Measurements from ENCODE around the gene RIOX2. TPM values are rescaled to one million over a fixed set of nuclear protein-coding genes. Genes with fewer than 3 reads are reported as not detected.
"Not testable (repeated sequence)": the region's sequence is repeated elsewhere in the genome, so short reads cannot be mapped to it uniquely, and the experiment has no call there.

Gene RIOX2
- total RNA-seq = 9.5 TPM
- long read RNA-seq, transcript RIOX2-203 (10 exons, 2,341 nt) = major isoform, 23 of 38 reads
- long read RNA-seq, partial matches to known transcripts = 4 of 38 reads
- long read RNA-seq, other reads (novel, unspliced or antisense) = 11 of 38 reads

DNA sequence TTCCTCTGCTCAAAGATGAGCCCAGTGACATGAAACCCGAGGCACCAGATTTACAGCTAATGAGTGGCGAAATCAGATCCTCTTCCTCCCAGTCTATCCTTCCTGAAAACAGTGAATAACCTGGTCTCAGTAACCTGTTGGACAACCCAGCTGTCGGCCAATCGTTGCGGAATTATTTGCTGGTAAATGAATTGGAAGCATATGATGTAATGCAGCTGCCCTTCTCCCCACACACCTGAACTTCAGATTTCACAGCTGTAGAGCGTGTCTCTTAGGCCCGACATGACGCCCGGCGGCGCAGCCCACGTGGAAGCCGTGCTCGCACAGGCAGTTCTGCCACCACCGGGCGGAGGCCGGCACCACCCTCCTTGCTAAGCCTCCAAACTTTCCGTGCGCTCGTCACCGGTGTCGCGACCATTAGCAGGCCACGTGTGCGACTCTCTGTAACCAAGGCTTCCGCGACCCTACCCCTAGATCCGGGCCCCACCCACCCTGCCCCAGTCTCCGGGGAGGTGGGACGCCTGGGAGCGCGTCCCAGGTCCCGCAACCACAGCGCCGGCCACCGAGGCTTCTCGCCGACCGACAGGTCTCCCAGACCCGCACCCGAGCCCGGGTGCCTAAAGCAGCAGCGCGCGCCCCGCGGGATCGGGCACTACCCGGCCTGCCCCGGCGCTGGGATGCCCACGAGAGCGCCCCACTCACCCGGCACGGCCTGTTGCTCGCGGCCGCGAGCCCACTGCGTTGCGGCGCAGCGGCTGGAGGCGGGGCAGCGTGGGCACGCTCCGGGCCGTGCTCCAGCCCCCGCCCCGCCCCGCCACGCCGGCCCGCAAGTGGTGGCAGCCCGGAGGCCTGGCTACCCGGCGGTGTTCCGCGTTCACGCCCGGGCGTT is at the start of gene RIOX2:
TSS of gene RIOX2 (minus strand) at position 753 of the 889 bp plus-strand sequence. CDS start 4,838 bp downstream, outside the sequence.
- ATAC-seq (ENCODE audit: poor library complexity) (peak; percentile 99), DNase-seq (peak; percentile 87)
- intact Hi-C loops (cut with DNase I) = no loop called here

GRCh38 chr3:98020412-98020811 is 48.2 kb upstream of the RIOX2 start:
- no peak for DNase-seq
- ATAC-seq (ENCODE audit: poor library complexity) = no peak
- intact Hi-C loops (cut with DNase I) = no loop called here

DNA sequence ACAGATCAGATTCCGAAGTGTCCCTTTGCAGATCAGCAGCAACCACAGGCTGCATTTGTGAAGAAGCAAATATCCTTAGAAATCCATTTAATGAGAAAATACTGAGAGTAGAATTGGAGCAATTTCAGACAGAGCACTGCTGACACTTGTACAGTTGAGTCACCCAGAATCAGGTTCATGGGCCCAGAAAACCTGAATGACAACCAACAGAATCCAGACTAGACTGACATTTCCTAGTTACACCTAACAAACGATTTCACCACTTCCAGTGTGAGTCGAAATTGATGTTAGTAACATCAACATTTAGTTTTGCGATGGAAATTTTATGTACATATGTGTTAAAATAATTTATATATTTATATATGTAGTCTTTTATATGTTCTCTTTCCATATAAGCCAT is 46.1 kb upstream of the RIOX2 start:
- ATAC-seq (ENCODE audit: poor library complexity) (no peak), DNase-seq (no peak)
- intact Hi-C loops (cut with DNase I) = no loop called here

DNA sequence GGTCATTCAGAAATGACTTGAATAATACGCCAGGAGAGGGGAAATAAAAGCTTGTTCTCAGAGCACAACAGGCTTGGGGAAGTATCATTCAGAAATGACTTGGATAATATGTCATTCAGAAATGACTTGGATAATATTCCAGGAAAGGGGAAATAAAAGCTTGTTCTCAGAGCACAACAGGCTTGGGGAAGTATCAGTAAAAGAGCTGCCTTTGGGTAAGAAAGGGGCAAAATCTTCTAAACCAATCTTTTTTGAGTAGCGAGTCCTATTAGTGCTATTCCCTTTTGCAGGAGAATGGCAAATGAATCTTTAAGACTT is 42.0 kb upstream of the RIOX2 start:
- ATAC-seq (ENCODE audit: poor library complexity) = no peak
- intact Hi-C loops (cut with DNase I) = no loop called here

DNA sequence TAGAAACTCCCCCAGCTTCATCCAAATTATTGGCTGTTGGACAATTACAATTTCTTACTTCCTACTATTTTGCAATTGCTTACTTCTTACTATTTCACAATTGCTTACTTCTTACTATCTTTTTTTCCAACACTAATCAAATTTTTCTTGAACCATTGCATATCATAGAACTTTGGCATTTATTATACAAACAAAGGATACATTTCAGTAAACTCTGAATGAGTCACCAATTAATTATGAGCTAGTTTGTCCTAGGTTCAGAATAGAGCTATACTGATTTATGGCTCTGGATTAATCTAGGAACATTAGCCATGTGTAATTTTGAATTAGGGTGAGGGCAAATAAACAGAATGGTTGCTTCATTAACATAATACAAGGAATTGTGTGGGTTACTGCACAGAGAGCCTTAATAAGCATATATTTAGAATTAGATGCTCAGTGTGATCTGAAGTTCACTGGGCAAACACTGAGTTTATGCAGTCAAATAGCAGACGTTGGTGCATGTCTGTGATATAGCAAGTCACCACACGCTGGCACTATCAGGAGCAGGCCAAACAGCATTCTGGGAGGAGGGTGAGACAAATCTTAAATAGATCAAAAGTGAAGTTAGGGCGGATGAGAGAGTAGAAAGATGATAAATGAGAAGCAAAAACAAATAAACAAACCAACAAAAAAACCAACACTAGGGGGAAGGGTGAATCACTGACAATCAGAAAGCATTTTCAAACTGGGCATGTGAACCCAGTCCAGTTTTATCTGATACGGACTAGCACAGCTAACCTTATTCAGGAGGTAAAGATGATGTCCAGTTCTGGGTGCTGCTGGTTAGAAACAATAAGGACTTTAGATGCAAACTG is 41.4 kb upstream of the RIOX2 start:
- intact Hi-C loops (cut with DNase I) = no loop called here
- DNase-seq = no peak
- ATAC-seq (ENCODE audit: poor library complexity) = peak; percentile 60

More for the DNA sequence above, 42.0 kb upstream of the RIOX2 start:
- DNase-seq = no peak

GRCh38 chr3:98012979-98013378 is 40.7 kb upstream of the RIOX2 start:
- no peak for DNase-seq
- intact Hi-C loops (cut with DNase I) = no loop called here
- peak; percentile 86 for ATAC-seq (ENCODE audit: poor library complexity)

GRCh38 chr3:98010883-98011449 is 38.7 kb upstream of the RIOX2 start:
- ATAC-seq (ENCODE audit: poor library complexity); DNase-seq; intact Hi-C loops (cut with DNase I): not testable (repeated sequence)

DNA sequence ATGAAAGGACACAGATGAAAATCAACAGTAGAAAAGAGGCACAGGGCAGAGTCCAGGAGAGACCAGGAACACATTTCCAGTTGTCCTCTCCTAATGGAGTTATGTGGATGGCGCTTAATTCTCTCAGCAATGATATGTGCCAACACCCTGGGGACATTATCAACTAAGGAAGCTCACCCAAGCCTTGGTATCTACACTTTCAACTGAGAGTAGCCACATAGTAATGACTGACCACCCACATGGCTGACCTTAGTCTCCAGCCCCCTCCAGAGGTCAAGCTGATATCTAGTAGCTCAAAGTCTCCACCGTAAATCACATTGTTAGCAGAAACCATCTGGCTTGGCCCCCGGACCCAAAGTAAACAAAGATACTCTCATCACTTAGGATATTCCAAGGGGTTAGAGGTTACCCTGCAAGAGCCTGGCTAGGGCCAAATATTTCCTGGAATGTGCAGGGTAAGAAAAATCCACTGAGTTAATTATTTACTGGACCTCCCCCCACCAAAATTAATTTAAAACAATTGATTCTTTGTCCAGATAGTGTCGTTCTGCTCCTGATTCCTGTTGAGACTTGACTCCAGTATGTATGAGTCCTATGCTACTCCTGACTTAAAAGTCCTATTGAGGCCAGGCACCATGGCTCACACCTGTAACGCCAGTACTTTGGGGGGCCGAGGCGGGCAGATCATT is 38.1 kb upstream of the RIOX2 start:
- ATAC-seq (ENCODE audit: poor library complexity) = no peak
- intact Hi-C loops (cut with DNase I) = no loop called here

GRCh38 chr3:98008855-98009254 is 36.6 kb upstream of the RIOX2 start:
- intact Hi-C loops (cut with DNase I) = no loop called here
- no peak for ATAC-seq (ENCODE audit: poor library complexity)
- DNase-seq = no peak

More for the DNA sequence above, 38.1 kb upstream of the RIOX2 start:
- DNase-seq = no peak

- ATAC-seq (ENCODE audit: poor library complexity) (no peak), DNase-seq (no peak)
- intact Hi-C loops (cut with DNase I) = no loop called here
These were observed 33.2 kb upstream of the RIOX2 start for GRCh38 chr3:98005438-98005837.

DNA sequence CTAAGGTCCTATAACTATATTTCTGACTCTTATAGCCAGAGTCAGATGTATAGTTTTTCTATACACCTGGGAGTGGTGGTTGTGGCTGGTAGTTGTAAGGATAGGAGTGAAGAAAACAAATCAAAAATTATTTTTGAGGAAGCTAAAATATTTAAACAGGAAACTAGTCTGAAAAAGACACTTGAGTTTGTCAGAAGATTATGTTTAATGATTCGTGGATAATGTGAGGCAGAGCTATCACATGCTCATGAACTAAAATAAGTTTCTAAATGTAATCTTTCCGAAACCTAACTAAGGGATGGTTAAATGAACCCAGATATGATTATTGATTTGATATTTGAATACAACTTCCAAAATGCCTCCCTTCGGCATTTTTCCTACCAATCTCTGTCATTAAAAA is 32.5 kb upstream of the RIOX2 start:
- DNase-seq (no peak), ATAC-seq (ENCODE audit: poor library complexity) (no peak)
- intact Hi-C loops (cut with DNase I) = no loop called here

DNA sequence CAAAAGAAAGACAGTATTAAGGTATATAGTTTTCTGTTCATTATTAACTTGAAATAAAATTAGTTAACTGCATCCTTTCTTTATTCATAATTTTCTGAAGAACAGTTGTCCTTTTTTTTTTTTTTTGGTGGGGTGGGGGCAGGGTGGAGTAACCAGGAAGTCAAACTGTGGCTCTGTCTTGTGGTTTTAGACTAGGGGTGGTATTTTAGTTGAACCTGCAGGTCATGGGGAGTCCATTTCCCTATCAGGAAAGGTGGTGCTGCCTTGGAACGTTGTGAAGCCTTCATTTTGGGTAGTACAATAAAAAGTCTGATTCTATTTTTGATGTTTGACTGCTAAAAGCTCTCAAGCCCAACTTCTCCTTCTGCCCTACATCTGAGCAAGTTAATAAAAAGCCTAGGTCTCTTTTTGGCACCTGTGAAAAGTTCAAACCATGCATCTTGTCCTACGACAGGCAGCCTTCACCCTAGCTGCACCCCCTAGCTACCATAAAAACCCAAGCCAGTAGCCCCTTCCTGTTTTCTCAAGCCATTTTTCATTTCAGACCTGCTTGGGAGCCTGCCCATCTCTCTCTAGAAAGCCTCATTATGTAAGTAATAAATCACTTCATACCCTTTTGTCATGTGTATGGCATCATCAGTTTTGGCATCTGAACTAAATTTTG is 31.2 kb upstream of the RIOX2 start:
- ATAC-seq (ENCODE audit: poor library complexity) = no peak
- DNase-seq = no peak
- intact Hi-C loops (cut with DNase I) = no loop called here

GRCh38 chr3:98002717-98003116 is 30.5 kb upstream of the RIOX2 start:
- ATAC-seq (ENCODE audit: poor library complexity) (no peak), DNase-seq (no peak)
- intact Hi-C loops (cut with DNase I) = no loop called here

- intact Hi-C loops (cut with DNase I) = no loop called here
- DNase-seq = no peak
- ATAC-seq (ENCODE audit: poor library complexity) = no peak
These were observed 27.8 kb upstream of the RIOX2 start for GRCh38 chr3:97999994-98000393.

DNA sequence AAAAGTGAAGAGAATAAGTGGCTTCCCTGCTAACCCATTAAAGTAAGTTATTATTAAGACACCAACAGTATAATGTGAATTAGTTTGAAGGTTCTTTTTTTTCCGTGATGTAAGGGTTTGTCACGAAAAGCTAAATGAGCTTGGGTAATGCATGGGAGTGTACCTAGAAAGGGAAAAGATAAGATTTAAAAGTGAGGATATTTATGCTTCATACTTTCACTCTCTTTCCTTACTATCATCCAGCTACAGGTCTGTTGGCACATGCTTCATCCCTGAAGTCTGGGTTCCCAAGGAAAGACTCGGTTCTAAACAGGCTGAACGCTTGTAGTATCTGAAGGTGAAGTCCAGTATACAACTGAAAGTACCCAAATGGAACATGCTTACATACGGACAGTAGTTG is 26.9 kb upstream of the RIOX2 start:
- DNase-seq (no peak), ATAC-seq (ENCODE audit: poor library complexity) (no peak)
- intact Hi-C loops (cut with DNase I) = no loop called here

DNA sequence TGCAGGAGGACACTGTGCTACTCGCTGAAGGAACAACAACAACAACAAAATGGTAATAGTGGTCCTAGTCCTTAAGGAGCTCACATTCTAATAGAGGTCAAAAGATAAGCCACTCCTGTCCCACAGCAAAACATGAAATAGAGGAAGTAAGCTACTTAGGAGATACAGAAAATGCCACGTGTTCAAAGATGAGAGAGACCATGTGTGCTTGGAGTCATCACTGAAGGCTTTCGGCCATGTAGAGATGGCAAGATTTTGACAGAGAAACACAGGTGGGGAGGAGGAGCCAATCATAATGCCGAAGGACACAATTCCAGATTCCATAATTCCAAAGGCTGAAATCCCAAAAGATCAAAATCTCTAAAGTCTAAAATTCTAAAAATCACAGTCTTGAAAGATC is 24.8 kb upstream of the RIOX2 start:
- intact Hi-C loops (cut with DNase I) = no loop called here
- no peak for DNase-seq
- ATAC-seq (ENCODE audit: poor library complexity) = no peak

DNA sequence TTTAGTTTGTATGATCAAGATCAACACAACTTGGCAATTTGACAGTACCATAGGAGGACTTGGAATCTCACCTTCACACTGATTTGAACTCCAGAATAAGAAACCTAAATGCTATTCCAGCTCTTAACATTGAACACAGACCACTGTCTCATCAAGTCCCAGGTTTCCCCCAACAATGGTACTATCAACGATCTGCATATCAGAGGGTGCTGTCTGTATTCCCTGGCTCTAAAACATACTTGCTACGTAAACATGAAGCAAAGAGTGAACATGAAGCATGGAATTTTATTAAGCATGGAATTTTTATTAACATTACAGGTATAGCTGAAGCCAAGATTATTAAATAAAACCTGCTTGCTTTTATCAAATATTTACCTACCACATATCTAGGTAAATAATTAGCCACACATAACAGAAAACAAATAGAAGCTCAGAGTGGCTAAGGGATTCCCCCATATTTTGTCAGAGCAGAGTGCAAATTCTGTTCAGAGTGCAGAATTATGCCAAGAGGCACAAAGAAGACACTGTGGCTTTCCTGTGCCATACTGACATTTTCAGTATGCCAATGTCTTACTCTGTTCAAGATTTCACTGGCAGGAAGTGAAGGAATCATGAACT is 22.2 kb upstream of the RIOX2 start:
- intact Hi-C loops (cut with DNase I) = no loop called here
- ATAC-seq (ENCODE audit: poor library complexity) (no peak), DNase-seq (no peak)

DNA sequence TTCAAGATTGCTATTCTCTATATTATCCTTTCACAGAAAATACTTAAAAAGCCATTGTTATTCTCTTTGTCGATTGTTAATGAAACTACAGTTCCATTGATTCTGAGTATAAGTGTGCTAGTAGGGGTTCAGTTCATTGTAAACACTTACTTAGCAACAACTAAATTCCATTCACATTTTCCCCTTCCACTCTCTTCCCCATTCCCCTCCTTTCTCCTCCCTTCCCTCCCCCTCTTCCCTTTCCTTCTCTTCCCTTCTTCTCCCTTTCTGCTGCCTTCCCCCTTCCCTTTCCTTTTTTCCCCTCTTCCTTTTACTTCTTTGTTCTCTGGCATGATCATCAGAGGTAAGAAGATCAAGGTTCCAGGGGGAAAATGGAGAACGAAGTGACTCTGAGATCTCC is 21.3 kb upstream of the RIOX2 start:
- intact Hi-C loops (cut with DNase I) = no loop called here
- no peak for DNase-seq
- no peak for ATAC-seq (ENCODE audit: poor library complexity)

All from Right ventricle myocardium superior (tissue), 1 donor.